ENCODE measurements around the gene XIRP2.

XIRP2 gene

DNA sequence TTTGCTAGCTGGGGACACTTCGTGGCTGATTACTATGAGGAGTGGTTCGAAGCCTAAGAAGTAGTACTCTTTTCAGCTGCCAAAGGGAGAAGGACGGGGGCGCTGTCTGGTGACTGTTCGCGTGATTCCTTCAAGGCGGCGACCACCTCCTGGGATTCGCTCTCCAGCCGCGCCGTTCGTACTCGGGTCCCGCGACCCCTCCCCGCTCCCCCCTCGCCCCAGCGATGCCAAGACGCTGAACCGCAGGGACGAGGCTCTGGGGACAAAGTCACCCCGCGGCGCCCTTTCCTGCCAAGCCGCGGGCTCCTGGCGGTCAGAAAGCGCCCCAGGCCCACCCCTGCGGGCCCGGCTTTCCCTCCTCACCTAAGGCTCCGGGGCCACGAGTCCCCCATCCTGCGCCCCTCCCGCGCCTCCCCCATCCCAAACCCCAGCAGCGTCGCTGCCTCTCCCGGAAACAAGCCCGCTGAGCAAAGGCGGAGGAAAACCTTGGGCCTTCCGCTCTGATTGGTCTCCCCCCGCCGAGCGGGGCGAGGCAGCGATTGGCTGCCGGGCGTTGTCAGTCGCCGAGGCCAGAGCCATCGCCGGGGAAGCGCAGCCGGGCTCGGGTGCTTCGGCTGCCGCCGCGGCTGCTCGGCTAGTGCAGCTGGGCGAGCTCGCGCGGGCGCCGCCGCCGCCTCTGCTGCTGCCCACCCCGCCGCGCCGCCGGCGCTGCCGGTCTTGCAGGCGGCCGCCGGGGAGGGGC lies 404.3 kb downstream of the XIRP2 start, which contains the start of gene B3GALT1:
Gene B3GALT1 (plus strand): TSS at position 572 of the 742 bp plus-strand sequence.
- DNase-seq (ENCODE audit: low read depth) = peak; percentile 88

- DNase-seq (ENCODE audit: low read depth) = peak; percentile 13
Observed at GRCh38 chr2:167293172-167293781, 405.0 kb downstream of the XIRP2 start.

GRCh38 chr2:167293943-167294775 lies 405.9 kb downstream of the XIRP2 start:
- DNase-seq (ENCODE audit: low read depth) = peak; percentile 27

DNA sequence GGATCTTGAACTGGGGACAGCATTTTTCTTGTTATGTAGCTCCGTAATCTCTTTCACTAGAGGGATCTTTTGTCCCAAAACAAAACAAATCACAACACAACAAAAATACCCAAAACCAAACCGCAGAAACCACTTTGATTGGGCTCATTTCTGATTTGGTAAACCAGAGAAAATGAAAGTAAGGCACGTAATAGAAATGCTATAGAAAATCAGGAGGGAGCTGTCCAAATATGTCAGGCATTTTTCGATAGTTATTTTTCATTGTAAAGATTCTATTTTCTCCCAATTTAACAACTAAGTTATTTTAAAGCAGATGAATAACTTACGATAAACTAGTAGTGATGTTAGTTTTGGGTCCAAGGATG lies 406.5 kb downstream of the XIRP2 start:
- DNase-seq (ENCODE audit: low read depth) = peak; percentile 4

DNA sequence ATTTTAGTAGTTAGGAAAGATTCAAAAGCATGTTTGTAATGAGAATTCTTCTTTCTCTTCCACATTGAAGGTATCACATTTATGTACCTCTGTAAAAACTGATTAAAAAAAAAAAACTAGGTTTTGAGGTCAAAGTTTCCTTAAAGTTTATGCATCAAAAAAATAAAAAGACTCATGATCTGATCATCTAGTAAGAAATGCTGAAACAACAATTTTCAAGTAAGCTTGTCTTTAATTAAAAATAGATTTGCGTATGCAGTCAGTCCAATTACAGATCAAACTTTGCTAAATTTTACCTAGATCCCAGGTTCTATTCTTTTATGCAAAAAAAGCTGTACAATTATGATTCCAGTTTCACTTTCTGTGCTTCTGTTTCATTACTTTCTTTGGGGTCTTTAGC lies 409.0 kb downstream of the XIRP2 start:
- no peak for DNase-seq (ENCODE audit: low read depth)

DNA sequence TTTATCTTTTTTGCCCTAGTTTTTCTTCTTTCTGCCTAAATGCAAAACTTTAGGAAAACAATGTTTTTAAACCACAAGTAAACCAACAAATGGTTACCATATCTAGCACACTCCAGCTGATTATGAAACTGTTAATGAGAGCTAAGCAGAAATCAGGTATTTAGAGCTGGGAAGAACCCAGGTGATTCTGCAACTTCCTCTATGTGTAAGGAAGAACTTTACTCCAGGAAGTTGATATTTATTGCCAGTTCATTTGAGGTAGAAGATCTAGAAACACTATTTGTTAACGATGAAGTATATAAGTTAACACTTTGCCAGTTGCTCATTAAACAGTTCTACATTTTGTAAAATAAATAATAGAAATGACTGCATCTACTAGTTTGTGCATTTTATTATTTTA lies 409.7 kb downstream of the XIRP2 start:
- DNase-seq (ENCODE audit: low read depth) = no peak
